ENCODE results near the gene GIPC3. TPM values are rescaled to one million over a fixed set of nuclear protein-coding genes. Genes with fewer than 3 reads are reported as not detected.

Gene GIPC3
- total RNA-seq, 4 donors from 2014 or later, result 0.66 to 4.5 (median 1.7) TPM

DNA sequence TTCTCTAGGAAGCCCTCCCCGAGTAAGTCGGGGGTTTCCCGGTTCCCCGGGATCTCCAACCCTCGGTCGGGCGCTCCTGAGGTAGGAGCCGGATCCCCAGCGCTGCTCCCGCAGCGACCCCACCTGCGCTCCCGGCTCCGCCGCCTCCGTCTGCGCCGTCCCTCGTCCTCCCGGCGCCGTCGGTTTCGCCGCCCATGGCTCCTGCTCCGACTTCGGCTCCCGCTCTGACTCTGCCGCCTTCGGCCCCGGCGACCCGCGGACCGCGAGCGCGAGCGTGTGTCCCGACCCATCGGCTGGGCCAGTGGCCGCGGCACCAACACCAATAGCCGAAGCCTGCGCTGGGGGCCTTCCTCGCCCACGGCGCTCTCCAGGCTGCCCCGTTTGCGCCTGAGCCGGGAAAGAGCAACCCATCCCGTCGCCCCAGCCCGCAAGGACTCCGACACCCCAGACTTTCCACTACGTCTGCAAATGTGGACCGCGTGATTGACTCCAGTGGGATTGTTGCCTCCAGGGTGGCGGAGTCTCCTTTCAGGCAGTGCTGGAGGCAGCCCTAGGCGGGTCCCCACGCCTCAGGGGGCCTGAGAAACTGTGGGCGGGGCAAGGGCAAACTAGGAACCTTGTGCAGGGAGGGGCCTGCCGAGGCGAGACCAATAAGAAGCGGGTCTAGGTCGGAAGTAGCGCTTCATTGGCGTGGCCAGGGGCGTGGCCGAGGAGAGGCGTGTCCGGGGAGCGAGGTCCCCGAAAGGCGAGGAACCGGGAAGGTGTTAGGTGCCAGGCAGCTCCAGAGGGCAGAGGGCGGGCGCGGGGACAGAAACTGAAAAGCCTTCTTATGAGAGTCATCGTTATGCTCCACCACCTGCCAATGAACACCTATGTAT lies 41.4 kb downstream of the GIPC3 start, which contains the start of gene CACTIN:
Gene CACTIN, minus strand, starts transcription at position 318 of the 878 bp plus-strand sequence. Its CDS starts 28 bp downstream, at position 290.
- TF ChIP-seq, protein P1, sequence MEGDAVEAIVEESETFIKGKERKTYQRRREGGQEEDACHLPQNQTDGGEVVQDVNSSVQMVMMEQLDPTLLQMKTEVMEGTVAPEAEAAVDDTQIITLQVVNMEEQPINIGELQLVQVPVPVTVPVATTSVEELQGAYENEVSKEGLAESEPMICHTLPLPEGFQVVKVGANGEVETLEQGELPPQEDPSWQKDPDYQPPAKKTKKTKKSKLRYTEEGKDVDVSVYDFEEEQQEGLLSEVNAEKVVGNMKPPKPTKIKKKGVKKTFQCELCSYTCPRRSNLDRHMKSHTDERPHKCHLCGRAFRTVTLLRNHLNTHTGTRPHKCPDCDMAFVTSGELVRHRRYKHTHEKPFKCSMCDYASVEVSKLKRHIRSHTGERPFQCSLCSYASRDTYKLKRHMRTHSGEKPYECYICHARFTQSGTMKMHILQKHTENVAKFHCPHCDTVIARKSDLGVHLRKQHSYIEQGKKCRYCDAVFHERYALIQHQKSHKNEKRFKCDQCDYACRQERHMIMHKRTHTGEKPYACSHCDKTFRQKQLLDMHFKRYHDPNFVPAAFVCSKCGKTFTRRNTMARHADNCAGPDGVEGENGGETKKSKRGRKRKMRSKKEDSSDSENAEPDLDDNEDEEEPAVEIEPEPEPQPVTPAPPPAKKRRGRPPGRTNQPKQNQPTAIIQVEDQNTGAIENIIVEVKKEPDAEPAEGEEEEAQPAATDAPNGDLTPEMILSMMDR (IDR thresholded peaks at IDR 0.05; ENCODE audit: low read depth), result no peak

DNA sequence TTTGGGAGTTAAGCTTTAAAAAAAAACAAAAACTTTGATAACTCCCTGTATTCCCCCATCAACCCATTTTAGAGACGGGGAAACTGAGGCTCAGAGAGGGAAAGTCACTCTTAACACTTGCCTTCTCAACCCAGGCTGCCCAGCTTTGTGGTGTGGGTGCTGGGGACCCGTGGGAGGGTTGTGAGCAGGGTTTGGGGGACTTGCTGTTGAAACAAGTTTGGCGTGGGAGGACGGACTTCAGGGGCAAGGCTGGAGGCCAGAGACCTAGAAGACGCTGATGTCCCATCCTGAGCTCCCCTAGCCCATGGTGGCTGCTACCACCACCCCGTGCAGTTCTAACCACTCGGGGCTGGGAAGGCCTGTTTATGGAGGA lies 42.1 kb downstream of the GIPC3 start:
- TF ChIP-seq, protein P1 (IDR thresholded peaks at IDR 0.05; ENCODE audit: low read depth), result no peak

DNA sequence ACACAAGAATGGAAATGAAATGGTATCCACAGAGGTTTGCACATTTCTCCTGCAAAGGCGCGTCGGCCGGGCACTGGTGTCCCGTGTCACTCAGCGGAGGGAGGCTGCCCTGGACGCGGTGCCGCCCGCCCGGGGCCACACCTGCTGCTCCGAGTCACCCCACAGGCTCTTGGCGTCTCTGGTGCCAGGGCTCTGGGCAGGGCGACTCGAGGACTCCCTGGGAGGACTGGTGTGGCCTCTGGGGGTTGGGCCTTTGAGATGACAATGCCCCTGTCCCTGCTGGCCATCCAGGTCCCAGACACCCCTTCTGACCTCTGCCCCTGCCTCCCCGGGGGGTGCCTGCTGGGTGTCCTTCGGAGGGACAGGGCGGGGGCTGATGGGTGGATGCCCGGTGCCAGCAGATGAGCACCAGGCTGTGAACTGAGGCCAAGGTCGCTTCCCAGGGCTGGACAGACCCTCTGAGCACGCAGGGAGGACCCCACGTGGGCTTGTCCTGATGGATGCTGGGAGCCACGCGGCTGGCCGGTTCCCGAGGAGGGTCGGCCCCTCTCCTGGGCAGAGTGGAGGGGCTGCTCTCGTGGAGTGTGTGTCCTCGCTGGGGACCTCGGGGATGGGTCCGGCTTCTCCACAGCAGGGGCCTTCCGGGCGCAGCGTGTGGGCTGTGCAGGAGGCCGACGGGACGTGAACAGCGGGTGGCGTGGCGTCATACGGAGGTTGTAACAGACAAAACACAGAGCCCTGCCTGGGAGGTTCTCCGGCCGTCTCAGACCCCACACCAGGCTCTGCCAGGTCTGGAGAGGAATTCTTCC lies 46.0 kb downstream of the GIPC3 start:
- TF ChIP-seq, protein P1 (IDR thresholded peaks at IDR 0.05; ENCODE audit: low read depth), result no peak

DNA sequence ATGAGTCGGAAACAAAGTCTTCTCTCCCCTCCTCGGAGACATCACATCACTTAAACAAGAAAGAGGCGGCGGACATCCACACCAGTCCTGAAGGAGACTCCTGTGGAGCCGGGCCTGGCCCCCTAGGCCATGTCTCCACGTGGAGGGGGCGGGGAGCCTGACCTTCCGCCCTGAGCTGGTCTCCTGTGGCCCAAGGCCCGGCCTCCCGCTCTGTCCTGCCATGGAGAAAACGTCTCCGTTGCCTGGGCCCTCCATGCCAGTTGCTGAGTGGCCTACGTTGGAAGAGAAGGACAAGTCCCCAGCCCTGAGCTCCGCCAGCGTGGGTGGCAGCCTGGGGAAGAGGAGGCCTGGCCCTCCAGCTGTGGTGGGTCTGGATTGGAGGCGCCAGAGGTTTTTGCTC lies 46.8 kb downstream of the GIPC3 start:
- TF ChIP-seq, protein P1 (IDR thresholded peaks at IDR 0.05; ENCODE audit: low read depth), result no peak

DNA sequence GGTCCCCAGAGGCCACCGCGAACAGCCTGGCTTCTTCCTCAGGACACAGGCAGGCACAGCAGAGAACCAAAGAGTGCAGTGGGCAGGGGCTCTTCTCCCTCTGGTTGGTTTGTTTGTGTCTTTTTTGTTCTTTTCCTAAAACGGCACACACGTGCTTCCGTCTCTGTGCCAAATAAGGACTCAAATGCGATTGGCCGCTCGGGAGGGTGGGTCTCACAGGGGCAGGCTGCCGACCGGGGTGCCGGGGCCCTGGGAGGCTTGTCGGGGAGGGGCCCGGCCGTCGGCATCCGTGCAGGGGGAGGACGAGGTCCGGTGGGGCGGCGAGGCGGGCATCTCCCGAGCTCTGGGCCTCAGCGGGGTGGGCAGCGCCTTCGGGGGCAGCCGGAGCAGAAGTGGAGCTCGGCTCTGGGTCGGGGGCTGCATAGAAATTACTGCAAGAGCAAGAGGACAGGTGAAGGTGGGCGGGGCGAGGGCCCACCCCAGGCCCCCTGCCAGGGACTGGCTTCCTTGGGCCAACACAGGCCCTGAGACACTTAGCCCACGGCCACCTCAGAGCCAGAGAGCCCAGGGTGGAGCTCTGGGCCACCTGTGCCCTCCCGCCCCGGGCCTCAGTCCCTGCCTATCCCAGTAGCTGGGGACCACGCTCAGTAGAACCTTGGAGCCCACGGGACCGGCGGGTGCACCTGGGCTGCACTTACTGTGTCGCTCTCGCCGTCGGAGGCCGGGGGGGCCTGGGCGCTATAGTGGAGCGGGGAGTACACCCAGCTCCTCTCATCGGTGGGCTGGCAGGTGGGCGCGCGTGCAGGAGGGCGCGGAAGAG lies 47.7 kb downstream of the GIPC3 start:
- TF ChIP-seq, protein P1 (IDR thresholded peaks at IDR 0.05; ENCODE audit: low read depth), result no peak

DNA sequence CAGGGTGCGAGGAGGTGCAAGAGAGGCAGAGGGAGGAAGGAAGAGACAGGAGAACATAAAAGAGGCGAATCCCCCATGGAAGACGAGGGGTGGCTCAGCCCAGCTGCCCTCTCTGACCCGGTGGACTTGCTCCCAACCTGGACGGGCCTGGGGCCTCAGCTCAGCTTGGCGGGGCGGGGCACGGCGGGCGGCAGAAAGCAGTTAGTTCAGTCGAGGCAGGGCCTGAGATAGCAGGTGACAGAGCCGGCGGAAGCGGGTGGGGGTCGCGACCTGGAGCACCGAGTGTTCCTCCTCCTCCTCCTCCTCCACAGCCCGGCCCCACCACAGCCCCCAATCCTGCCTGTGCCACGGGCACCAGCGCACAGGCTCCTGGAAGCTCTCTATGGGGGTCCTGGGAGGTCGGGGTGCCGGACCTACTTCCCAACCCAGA lies 48.3 kb downstream of the GIPC3 start:
- TF ChIP-seq, protein P1 (IDR thresholded peaks at IDR 0.05; ENCODE audit: low read depth), result no peak

Measured in subcutaneous adipose tissue (tissue), 4 donors.